Lower leg skin (tissue), 4 donors: ENCODE data around the gene AGBL5. TPM values are rescaled to one million over a fixed set of nuclear protein-coding genes. Genes with fewer than 3 reads are reported as not detected.

Experiments
- DNase-seq, 2 donors: peaks; one replicate each; pipeline ENCODE4 v3.0.0-alpha.2; 2019; ENCODE audit warnings: low spot score in 2 of 2
- H3K4me3 ChIP-seq: fragments of 200-600 bp; sonication (generic); 2 replicates; pipeline ENCODE4 v1.5.1; 2017; ENCODE audit warnings: mild to moderate bottlenecking, low read depth; ENCODE audit not compliant: poor library complexity, severe bottlenecking
- POLR2A ChIP-seq, 2 donors: fragments of 450-650 bp; IDR thresholded peaks; one replicate each; pipeline ENCODE4 v1.6.1; 2016 to 2017; ENCODE audit warnings: antibody characterized with exemption in 2 of 2, mild to moderate bottlenecking in 1 of 2, moderate library complexity in 1 of 2
- WGBS, 2 donors: methylation state at CpG; one replicate each; pipeline ENCODE4 v1.1.5; 2018; 5-methylcytosine and 5-hydroxymethylcytosine counted together
- intact Hi-C: fragments of 100-400 bp; cut with DNase I; formaldehyde crosslinking; loops from one replicate; pipeline ENCODE4 v1.15.0; 2023; ENCODE audit warnings: low total_unique reads
- total RNA-seq, 4 donors: library from RNA; depleted of rRNA; stranded (reverse); fragments of >200 nt; gene quantifications; one replicate each; pipeline ENCODE4 v1.1.0, GENCODE V29; 2016
- TF ChIP-seq, protein P1 (sequence below), 3 donors: fragments of 450-650 bp; IDR thresholded peaks; one replicate each; pipeline ENCODE4 v1.5.1; 2016; ENCODE audit warnings: antibody characterized with exemption in 3 of 3, mild to moderate bottlenecking in 3 of 3, moderate library complexity in 2 of 3

Gene AGBL5
- total RNA-seq, 4 donors from 2014 or later: 9.4 to 17.0 (median 16.4) TPM

DNA sequence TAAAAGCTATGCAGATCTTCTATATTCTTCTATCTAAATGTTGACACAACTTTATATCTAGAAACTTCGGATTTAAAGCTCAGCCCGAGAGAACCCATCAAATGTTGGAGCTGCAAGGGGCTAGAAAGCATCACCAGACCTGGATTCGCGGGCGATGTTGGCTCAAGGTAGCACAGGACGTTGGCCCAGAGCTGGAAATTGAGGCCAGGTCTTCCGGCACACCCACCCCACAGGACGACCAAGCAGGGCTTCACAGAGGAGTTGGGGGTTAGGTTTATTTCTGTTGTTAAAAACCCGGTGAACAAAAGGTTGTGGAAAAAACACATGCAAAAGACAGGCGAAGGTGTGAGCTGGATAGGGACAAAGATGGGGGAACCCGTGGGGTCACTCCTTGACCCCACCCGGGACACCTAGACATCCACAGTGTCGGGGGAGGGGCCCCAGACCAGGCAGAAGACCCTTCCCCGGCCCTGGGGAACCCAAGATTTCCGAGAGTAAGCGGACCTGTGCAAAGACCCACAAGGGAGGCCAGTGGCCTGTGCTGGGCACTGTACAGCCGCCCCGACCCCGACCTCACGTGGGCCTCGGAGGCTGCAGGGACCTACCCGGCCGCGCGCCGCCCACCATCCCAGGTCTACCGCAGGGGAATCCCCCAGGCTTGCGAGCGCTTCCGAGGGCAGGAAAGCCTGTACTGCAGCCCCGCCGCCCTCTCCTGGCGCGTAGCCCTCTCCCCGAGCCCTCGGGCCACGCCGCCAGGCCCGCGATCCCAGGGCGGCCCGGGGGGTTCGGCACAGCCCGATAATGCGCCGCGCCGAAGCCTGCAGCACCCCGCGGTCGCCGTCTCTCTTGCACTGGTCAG lies 1.8 kb upstream of the AGBL5 start:
- H3K4me3 ChIP-seq: peak overlapping the region; percentile 75
- WGBS, 2 donors: 15 to 27% methylated on average over 16 to 31 of the region's 52 CpGs
- intact Hi-C loops: no loop called here
- DNase-seq: peak in 1 of 2 donors; percentile 92
- TF ChIP-seq, protein P1, sequence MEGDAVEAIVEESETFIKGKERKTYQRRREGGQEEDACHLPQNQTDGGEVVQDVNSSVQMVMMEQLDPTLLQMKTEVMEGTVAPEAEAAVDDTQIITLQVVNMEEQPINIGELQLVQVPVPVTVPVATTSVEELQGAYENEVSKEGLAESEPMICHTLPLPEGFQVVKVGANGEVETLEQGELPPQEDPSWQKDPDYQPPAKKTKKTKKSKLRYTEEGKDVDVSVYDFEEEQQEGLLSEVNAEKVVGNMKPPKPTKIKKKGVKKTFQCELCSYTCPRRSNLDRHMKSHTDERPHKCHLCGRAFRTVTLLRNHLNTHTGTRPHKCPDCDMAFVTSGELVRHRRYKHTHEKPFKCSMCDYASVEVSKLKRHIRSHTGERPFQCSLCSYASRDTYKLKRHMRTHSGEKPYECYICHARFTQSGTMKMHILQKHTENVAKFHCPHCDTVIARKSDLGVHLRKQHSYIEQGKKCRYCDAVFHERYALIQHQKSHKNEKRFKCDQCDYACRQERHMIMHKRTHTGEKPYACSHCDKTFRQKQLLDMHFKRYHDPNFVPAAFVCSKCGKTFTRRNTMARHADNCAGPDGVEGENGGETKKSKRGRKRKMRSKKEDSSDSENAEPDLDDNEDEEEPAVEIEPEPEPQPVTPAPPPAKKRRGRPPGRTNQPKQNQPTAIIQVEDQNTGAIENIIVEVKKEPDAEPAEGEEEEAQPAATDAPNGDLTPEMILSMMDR (IDR thresholded peaks at IDR 0.05): no peak
- TF ChIP-seq POLR2A (IDR thresholded peaks at IDR 0.05): no peak

DNA sequence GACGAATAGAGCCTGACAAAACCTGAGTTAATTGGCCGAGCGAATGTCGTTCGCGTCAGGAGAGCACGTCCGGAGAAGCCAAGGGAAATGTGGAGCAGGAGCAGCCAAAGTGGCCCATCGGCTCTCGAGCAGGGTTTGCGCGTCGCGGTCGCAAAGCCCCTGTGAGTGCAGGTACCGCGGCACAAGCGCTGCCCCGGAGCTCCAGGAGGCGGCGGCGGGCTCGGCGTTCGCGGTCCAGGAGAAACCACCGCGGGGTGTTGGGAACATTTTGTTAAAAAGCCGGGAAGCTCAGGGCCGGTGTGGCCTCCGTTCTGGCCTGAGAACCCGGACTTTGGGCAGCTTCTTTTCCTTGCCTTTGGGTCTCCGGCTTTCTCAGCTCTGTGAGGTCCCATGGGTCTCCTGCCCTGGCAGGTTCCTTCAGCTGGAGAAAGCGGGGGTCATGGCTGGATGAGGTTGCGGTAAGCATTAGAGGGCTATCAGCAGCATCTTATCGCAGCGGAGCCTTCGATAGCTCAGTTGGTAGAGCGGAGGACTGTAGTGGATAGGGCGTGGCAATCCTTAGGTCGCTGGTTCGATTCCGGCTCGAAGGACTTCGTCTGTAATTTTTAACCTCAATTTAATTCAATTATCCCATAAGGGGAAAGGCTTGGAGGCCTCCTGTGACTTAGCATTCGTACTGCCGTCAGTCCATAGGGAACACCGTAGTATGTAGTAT lies 1.0 kb upstream of the AGBL5 start:
- TF ChIP-seq, protein P1 (IDR thresholded peaks at IDR 0.05): no peak
- TF ChIP-seq POLR2A (IDR thresholded peaks at IDR 0.05): no peak
- DNase-seq: peak; percentile 95 to 99
- H3K4me3 ChIP-seq: peak overlapping the region; percentile 75
- WGBS, 2 donors: 0 to 1% methylated on average over 17 to 46 of the region's 48 CpGs
- intact Hi-C loops: no loop called here

DNA sequence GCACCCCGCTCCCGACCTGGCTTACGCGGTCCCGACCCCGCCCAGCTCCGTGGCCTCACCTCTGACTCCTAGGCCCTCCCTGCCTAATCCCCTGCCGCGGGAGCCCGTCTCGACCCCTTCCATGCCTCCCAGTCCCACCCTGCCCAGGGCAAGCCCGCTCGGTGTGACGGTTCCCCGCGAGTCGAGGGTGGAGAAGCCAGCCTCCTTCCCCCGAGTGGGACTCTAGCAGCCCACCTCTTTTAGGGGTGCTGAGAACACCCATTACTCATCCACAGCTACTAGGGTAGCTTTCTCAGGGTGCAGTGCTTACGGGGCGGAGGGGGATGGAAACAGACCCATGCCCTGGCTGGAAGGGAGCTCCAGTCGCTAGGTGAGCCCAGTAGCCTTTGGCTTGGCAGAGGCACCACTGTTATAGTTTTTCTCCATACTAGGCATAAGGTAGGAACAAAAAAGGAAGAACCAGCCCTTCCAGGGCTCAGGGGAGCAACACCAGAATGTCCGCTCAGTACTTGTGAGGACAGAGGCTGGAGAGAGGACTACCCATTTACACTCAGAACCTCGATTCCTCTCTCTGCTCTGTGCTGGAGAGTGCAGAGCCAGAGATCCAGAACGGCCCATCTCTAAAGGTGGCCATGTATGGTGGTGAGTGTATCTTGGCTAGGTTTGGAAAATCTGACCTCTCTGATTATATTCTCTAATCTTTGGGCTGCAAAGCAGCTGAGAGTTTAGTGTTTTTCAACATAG lies 606 bp downstream of the AGBL5 start:
- TF ChIP-seq, protein P1 (IDR thresholded peaks at IDR 0.05): no peak
- TF ChIP-seq POLR2A (IDR thresholded peaks at IDR 0.05): no peak
- peak; percentile 40 to 90 for DNase-seq
- intact Hi-C loops: no loop called here
- H3K4me3 ChIP-seq: peak overlapping the region; percentile 75
- WGBS, 2 donors: 5% methylated on average over 17 to 22 of the region's 24 CpGs

DNA sequence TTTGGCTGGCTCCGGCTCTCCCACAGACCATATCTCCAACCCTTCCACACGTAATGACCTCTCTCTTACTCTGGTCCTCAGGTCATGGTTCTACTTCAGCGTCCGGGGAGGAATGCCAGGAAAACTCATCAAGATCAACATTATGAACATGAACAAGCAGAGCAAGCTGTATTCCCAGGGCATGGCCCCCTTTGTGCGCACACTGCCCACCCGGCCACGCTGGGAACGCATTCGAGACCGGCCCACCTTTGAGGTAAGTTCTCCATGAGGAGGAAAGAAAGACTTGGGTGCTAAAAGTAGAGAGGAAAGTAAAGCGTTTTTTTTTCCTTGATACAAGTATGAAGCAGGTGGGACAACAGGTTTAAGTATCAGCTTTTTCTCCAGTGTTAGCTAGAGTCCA lies 1.9 kb downstream of the AGBL5 start:
- TF ChIP-seq, protein P1 (IDR thresholded peaks at IDR 0.05): no peak
- no peak for TF ChIP-seq POLR2A (IDR thresholded peaks at IDR 0.05)
- 84 to 89% methylated on average over 11 of the region's 11 CpGs for WGBS, 2 donors
- H3K4me3 ChIP-seq: no peak overlapping the region
- intact Hi-C loops: no loop called here
- no peak for DNase-seq

DNA sequence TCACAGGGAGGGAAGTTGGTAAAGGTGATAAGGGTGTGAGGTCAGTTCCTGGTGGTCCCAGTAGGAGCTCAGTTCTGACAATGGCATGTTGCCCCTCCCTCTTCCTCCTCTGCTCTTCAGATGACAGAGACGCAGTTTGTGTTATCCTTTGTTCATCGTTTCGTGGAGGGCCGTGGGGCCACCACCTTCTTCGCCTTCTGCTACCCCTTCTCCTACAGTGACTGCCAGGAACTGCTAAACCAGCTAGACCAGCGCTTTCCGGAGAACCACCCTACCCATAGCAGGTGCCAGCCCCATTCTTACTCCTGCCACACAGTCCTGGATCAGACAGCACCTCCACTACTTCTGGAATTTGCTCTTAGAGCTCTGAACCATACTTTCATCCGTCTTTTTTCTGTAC lies 2.3 kb downstream of the AGBL5 start:
- WGBS, 2 donors: 77 to 84% methylated on average over 8 of the region's 8 CpGs
- no peak overlapping the region for H3K4me3 ChIP-seq
- DNase-seq: no peak
- intact Hi-C loops: no loop called here
- TF ChIP-seq POLR2A (IDR thresholded peaks at IDR 0.05): no peak
- TF ChIP-seq, protein P1 (IDR thresholded peaks at IDR 0.05): no peak
